ENCODE results near the gene KLK12. TPM values are rescaled to one million over a fixed set of nuclear protein-coding genes. Genes with fewer than 3 reads are reported as not detected.
"Not testable (repeated sequence)": the region's sequence is repeated elsewhere in the genome, so short reads cannot be mapped to it uniquely, and the experiment has no call there.

The KLK12 gene
- total RNA-seq, 1 experiment from 2014 or later, result not detected

DNA sequence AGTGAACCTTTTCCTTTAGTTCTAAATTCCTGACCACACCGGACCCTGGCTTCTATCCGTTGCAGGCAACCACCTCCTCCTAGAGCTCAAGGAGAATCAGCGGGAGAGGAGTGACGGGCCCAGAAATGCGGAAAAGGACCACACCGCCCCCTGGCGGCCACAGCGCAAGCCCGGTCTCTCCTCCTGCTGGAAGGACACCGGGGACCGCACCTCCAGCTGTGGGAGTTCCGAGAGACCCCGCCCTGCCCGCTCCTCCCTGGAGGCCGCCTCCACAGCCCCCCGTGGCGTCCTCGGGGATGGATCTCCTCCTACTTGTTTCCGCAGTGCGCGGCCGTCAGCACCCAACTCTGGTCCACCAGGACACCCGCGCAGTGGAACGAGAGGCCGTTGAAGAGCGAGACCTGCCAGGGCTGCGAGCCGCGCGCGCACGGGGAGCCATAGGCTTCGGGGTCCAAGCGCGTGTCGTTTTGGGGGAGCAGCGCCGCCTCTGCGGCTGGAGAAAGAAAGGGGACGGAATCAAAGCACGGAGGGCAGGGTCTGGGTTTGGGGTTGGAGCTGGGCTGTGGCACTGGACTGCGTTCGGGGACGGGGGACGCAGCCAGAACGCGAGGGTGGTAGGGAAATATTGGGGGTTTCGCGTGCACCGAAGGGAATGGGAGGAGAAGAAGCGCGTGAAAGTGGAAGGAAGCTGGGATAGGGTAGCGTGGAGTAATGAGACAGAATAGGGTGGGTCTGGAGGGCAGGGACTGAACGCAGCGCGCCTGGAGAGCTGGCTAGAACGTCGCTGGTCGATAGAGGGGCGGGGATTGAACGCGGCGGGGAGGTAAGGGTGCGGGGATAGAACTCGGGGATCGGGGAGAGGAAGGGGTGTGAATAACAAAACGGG, 17.8 kb downstream of the KLK12 start:
- DNase-seq (ENCODE audit: low read depth), result peak; percentile 37

DNA sequence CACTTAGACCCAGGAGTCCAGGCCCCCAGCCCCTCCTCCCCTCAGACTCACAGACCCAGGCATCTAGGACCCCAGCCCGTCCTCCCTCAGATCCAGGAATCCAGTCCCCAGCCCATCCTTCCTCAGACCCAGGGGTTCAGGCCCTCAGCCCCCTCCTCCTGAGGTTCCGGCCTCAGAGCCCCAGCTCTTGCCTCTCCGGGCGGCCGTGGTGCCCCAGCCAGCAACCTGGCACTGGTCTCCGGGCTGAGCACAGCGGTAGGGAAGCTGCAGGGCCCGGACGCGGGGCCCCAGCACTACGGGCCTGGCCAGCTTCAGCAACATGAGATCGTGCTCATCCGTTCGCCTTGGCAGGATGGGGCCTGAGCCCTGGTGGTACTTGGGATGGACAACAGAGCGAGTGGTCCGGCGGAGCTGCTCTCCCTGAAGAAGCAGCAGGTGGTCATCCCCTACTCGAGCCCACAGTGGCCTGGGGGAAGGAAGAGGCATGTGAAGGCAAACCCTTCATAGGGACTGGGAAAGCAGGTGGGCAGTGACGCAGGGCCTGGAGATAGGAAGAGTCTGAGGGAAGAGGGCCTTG, 19.0 kb downstream of the KLK12 start:
- DNase-seq (ENCODE audit: low read depth), result no peak

DNA sequence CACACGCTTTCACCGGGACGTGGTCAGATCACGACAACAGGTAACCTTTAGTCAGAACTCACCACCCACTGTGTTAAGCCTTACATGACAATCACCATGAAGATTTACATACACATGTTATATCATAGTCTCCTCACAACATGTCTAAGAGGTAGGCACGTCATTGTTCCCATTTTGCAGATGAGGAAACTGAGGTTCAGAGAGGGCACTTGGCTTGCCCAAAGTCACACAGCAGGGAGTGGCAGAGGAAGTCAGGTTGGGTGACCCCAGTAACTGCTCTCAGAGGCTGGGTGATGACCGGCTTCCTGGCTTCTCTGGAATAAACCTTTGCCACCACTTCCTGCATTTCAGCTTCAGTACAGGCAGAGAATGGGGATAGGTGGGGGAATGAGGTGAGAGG, 20.6 kb downstream of the KLK12 start:
- DNase-seq (ENCODE audit: low read depth), result no peak

DNA sequence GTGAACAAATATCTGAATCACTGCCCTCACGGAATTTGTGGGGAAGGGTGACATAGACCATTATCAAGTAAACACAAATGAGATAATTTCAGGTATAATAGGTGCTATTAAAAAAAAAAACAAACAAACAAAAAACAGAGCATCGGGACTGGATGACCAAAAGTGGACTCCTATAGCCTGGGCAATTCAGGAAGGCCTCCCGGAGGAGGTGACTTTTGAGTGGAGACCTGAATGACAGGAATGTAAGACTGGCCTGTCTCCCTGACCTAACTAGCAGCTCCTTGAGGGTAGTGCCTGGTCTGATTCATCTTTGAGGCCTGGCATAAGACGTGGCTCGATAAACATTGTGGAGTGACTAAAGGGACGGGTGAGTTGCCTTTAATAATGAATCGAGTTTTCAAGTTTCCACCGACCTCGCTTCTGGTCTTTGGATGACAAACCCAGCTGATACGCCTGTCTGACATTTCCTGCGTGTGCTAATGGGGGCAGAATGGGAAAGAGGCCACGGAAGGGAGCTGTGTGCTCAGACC, 22.1 kb downstream of the KLK12 start:
- no peak for DNase-seq (ENCODE audit: low read depth)

DNA sequence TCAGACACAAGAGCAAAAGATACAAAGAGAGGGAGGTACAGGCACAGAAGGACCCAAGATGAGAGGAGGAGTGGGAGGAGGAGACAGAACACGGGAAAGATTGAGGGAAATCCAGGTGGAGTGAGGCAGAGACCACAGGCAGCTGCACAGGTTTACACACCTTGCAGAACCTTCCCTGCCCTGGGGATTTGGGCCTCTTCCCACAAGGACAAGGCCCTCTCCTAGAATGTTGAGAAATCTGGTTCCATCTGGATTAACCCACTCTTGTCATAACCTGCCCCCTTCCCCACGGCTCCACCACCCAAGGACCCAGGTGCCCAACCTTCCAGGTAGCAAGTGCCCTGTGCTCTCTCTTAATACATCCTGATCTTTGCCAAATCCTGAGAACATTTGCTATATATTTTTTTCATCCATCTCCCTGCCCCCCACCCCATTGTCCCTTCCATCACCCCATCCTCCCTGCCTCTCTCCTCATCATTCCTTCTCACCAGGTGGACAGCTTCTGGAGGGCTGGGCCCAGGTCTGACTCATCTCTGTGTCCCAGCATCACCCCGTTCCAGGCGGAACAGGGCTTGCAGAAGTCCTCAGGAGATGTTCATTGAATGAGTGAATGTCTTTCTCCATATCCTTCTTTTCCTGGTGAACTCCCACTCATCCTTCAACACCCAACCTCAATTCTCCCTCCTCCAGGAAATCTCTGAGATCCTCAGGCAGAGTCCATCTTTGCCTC, 24.6 kb downstream of the KLK12 start:
- no peak for DNase-seq (ENCODE audit: low read depth)

DNA sequence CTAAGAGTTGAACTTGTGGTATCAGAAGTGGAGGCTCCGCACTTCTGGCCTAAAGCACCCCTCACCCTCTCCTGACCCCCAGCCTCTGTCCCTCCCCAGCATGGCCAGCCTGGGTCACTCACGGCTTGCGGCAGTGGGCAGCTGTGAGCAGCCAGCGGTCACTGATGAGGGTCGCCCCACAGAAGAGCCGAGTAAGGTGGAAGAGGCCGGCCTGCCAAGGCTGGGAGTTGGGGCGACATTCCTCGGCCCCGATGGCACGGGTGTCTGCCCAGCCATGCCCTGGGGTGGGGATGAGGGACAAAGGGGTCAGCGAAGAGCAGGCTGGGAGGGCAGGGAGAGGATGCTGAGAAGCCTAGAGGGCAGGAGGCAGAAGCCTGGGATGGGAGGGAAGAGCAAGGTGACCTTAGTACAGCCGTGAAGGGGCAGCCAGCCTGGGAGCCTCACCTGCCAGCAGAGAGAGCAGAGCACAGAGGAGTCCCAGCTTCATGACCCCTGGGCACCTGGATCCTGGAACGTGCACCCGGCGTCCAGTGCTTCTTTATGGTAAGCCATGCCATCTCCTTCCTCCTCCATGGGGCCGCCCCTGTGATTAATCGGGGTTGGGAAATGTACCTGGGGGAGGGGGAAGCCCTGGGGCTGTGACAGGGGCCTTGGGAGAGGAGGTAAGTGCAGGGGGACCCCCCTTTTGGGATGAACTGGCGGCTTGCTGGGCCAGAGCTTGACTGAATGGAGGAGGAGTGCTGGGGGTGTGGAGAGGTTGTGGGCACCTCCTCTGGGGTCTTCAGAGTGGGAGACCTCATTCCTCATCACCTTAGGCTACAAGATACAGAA, 25.5 kb downstream of the KLK12 start:
- no peak for DNase-seq (ENCODE audit: low read depth)

DNA sequence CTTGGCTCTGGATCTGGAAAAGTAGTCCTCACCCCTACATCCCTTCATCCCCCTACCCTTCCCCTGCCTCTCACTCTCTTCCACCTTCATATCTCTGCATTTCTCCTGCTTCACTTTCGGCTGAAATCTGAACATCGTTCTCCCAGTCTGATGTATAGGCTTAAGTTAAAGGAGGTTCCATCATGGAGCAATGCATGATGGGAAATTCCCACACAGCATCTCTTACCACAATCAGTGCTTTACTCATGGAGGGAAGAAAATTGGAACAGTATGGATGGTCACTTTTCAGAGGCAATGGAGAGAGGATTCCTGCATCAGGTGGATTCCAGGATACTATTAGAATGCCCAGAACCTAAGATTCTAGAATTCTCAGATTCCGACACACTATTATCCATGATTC, 27.3 kb downstream of the KLK12 start:
- DNase-seq (ENCODE audit: low read depth), result no peak

DNA sequence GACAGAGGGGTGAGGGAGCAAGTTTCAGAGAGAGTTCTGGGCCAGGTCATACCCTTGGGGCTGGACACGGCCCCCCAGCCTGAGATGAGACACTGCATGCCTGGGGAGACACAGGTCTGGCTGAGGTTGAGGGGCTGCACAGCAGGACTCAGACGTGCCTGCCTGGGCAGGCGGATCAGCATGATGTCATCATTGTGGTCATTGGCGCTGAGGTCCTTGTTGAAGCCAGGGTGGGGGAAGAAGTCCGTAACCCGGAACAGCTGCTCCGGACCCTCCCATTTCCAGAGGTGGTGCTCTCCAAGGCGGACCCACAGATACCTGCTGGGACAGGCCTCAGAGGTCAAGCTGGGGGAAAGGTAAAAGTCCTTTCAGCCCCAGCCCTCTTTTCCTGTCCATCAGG, 28.4 kb downstream of the KLK12 start:
- DNase-seq (ENCODE audit: low read depth), result no peak

DNA sequence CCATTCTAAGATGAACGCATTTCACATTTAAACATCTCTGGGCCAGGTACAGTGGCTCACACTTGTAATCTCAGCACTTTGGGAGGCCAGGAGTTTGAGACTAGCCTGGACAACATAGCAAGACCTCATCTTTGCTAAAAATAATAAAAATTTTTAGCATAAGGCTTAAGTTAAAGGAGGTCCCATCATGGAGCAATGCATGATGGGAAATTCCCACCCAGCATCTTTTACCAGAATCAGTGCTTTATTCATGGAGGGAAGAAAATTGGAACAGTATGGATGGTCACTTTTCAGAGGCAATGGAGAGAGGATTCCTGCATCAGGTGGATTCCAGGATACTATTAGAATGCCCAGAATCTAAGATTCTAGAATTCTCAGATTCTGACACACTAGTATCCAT, 29.6 kb downstream of the KLK12 start:
- DNase-seq (ENCODE audit: low read depth), result no peak

DNA sequence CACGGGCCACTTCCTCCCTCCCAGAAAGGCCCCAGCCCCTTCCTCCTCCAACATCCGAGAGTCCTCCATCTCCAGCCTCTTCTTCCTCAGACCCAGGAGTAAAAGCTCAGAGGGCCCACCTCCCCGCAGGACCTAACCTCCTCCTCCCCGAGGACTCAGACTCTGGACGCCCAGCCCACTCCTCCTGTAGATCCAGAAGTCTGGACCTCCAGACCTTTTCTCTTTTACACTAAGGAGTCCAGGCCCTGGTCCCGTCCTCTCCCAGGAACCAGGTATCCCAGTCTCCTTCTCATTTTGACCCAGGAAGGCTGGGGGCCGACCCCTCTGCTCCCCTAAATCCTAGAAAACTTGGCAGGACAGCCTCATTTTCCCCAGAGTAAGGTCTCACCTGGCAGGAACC, 31.5 kb downstream of the KLK12 start:
- no peak for DNase-seq (ENCODE audit: low read depth)

DNA sequence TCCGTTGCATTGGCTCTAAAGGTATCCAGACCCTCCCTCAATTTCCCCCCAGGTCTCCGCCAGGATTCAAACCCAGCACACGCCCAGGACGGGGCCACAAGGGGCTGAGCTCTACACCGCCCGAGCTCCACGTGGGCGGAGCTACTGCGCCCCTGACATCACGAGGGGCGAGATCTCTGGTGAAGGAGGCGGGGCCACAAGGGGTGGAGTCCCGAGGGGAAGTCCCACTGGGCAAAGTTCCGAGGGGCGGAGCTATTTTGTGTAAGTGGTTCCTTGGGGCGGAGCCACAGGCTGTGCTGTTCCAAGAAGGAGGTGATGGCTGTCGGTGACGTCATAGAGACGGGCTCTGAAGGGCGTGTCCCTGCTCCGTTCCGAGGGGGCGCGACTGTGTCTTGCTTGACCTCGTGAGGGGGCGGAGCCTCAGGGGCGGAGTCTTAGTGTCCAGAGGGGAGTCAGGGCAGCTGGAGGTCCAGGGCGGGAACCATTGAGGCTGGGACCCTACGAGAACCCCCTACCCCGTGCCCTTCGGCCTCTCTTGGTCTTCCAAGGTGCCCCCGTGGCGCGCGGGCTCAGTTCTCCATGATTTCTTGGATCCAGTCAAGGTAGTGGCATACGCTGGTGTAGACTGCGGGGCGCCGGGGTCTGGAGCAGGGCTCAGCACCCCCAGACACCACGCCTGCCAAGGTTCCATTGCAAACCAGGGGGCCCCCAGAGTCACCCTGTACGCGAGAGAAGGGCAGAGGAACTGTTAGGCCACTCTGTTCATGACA, 32.1 kb downstream of the KLK12 start:
- no peak for DNase-seq (ENCODE audit: low read depth)

DNA sequence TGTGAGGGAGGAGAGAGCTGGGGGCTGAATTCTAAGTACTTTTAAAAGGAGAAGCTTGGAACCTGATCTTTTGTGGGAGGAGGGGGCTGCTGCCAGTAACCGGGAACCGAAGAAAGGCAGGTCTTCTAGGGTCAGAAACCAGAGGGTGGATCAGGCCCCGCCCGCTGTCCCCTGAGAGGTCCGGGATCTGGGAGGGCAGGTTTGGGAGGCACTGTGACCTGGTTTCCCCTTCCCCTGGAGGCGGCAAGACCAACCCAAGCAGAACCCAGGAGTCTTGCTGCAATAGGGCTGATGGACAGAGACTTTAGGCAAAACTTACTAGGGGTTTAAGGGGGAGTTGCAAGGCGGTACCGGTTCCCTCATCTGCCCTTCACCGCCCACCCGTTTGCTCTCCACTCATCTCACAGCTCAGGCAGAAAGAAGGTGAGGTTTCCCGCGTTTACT, 32.7 kb downstream of the KLK12 start:
- DNase-seq (ENCODE audit: low read depth), result no peak

DNA sequence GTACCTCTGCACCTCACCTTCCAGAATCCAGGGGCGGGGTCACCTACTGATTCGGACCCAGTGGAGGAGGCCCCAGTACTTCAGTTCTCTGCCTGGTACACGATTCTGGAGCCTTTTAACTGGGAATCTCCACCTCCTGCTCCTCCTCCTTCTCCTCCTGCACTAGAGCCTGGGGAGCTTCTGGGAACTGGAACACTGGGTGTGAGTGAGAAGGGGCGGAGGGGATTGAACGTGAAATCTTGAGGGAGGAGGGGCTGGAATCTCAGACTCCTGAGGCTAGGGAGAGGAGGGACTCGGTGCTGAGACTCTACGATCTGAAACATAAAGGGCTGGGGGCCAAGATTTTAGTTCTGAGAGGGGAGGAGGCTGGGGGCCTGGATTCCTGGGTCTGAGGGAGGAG, 33.3 kb downstream of the KLK12 start, which contains the start of gene KLK8:
Gene KLK8 (minus strand): TSS at position 90 of the 400 bp plus-strand sequence. CDS start 437 bp downstream, outside the sequence.
- DNase-seq (ENCODE audit: low read depth), result no peak

DNA sequence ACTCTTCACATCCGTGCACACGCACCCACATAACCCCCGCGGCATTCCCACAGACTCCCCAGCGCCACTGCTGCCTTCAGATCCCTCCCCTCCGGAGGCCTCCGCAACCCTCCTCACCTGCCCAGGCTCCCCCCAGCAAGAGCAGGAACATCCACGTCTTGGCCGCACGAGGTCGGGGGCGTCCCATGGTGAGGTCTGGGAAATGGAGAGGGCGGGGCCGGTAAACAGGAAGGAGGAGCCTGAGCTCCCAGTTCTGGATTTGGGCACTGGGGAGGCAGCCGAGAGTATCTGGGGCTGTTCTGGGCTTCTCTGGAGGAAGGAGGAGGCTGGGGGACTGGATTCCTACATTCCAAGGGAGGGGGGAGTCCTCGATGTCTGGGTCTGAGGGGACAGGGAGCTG, 33.8 kb downstream of the KLK12 start:
- no peak for DNase-seq (ENCODE audit: low read depth)

DNA sequence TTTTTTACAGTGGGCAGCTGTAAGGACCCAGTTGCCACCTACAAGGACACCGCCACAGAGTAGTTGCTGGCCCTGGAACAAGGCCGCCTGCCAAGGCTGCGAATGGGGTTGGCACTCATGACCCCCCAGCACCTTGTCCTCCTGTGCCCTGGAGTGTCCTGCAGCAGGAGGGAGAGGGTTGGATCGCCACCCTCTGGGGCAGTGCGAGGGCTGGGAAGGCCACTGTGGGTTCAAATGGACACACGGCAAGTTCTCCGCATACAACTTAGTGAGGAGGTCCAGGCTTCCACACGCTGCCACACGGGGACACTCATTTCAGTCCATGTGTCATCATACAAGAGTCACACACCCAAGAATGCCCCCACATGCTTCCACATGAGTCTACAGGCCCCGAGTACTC, 34.4 kb downstream of the KLK12 start:
- DNase-seq (ENCODE audit: low read depth), result no peak

DNA sequence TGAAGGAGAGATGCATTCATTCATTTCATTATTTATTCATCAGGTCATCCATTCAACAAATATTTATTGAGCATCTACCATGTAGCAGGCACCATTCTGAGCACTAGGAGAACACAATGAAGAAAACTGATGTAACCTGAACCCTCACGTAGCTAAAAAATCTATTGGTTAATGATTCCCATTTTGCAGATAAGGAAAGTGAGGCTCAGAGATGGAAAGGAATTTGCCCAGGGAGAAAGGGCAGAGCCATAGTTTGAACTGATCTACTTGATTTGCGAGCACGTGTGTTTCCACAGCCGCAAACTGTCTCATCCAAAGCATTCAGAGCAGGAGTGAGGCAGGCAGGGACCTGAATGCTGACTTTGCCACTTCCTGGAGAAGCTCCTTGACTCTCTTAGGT, 36.1 kb downstream of the KLK12 start:
- DNase-seq (ENCODE audit: low read depth), result no peak

DNA sequence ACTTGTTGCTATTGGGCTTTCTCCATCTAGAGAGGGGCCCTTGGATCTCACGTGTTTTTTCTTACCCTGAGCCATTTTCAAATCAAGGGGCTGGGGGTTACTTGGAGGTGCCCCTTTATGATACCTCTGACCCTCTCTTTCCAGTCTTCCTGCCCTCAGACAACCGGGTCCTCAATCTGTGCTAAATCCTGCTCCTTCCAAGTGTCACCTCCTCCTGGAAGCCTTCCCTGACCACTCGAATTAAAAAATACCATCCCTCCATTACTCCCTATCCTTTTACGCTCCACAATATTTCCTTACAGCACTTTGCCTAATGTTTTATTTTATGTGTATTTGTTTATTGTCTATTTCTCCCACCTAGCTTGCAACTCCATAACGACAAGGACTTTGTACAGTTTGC, 36.7 kb downstream of the KLK12 start:
- DNase-seq (ENCODE audit: low read depth), result no peak

DNA sequence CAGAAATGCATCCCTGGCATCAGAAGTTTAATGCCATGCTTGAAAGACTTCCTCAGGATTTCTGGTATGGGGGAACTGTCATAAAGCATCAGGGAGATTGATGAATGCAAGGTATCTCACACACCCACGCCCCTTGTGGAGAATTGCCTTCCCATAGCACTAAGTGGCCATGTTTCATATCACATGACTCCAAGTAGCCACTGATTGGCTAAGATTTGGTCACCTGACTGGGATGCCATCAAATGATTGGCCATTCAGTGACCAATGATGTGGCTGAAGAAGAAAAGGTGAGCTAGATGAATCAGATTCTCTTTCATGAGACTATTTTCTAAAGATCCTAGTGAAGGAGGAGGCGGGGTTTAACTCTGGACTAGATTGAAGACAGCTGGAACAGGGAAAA, 40.7 kb downstream of the KLK12 start:
- peak; percentile 35 for DNase-seq (ENCODE audit: low read depth)

DNA sequence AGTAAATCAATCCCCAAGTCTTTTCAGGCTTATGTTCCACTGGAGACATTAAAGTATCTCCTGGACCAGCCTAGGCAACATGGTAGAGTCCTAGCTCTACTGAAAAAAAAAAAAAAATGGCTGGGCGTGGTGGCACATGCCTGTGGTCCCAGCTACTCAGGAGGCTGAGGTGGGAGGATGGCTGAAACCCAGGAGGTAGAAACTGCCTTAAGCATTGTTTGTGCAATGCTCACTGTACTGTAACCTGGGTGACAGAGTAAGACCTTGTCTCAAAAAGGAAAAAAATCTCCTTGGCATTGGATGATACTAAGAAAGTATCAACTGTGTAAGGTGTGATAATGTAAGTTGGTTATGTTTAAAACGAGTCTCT, 42.2 kb downstream of the KLK12 start:
- DNase-seq (ENCODE audit: low read depth), result no peak

DNA sequence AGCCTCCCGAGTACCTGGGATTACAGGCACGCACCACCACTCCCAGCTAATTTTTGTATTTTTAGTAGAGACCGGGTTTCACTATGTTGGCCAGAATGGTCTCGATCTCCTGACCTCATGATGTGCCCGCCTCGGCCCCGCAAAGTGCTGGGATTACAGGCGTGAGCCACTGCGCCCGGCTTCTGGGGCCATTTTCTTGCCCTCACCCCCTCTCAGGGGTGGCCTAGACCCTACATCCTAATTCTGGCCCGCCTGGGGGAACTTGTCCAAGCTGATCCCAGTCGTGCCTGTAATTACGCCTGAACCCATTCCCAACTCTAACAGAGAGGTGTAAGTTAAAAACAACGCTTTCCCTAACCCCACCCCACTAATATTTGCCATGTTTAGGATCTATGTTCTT, 50.4 kb downstream of the KLK12 start:
- DNase-seq (ENCODE audit: low read depth), result not testable (repeated sequence)
